HEK293 (cell line): ENCODE data around the gene TINCR.

ENCODE experiments used
- CTCF ChIA-PET: fragments of 350-600 bp; formaldehyde crosslinking; extraction: SDS; loops from one replicate; lab custom pipeline; 2021; ENCODE audit warnings: antibody characterized with exemption; lab: Yijun Ruan, JAX
- POLR2A ChIA-PET: fragments of 300-600 bp; formaldehyde crosslinking; extraction: SDS; loops from one replicate; lab custom pipeline; 2020; ENCODE audit warnings: antibody characterized with exemption, inconsistent platforms; lab: Yijun Ruan, JAX
- H3K27ac ChIP-seq: fragments of 200-500 bp; sonication (Bioruptor generic); 2 replicates; pipeline ENCODE4 v1.5.1; 2014; ENCODE audit warnings: low read depth, low read length, control low read depth, inconsistent platforms; ENCODE audit errors: extremely low read depth
- H3K36me3 ChIP-seq, 2 experiments: fragments of 200-500 bp in 1 of 2; sonication (Bioruptor generic) in 1 of 2; 1 replicate in 1 of 2; 2 replicates in 1 of 2; pipeline ENCODE4 v1.5.1; 2014 to 2017; ENCODE audit warnings: inconsistent platforms in 2 of 2, low read length in 2 of 2; ENCODE audit not compliant: control insufficient read depth in 2 of 2, insufficient read depth in 1 of 2
- H3K4me1 ChIP-seq: fragments of 200-500 bp; sonication (Bioruptor generic); 2 replicates; pipeline ENCODE4 v1.5.1; 2014; ENCODE audit warnings: mild to moderate bottlenecking, low read length, inconsistent platforms; ENCODE audit not compliant: control insufficient read depth, insufficient read depth
- H3K4me3 ChIP-seq: 2 replicates; pipeline ENCODE4 v1.5.1; 2011; ENCODE audit warnings: low read depth, mild to moderate bottlenecking, control low read depth, low read length, moderate library complexity
- H3K9me3 ChIP-seq: fragments of 200-500 bp; sonication (Bioruptor generic); 2 replicates; pipeline ENCODE4 v1.5.1; 2014; ENCODE audit warnings: low read depth, low read length, inconsistent platforms; ENCODE audit not compliant: control insufficient read depth, insufficient read depth
- RBAK ChIP-seq: fragments of 450-650 bp; formaldehyde crosslinking; IDR thresholded peaks from 2 replicates; pipeline ENCODE4 v1.5.1; 2016; ENCODE audit warnings: missing biosample characterization, missing genetic modification characterization
- SETDB1 ChIP-seq: IDR thresholded peaks from one replicate; pipeline ENCODE4 v1.6.1; 2017; ENCODE audit warnings: mild to moderate bottlenecking, low read length, moderate library complexity, mixed read lengths; ENCODE audit not compliant: insufficient read length
- ZFHX2 ChIP-seq: fragments of 450-650 bp; formaldehyde crosslinking; conservative IDR thresholded peaks from 2 replicates; pipeline ENCODE4 v1.5.1; 2016; ENCODE audit warnings: missing biosample characterization, missing genetic modification characterization
- ZNF121 ChIP-seq: fragments of 450-650 bp; formaldehyde crosslinking; IDR thresholded peaks from 2 replicates; pipeline ENCODE4 v1.5.1; 2016; ENCODE audit warnings: missing biosample characterization, missing genetic modification characterization
- ZNF2 ChIP-seq: fragments of 450-650 bp; formaldehyde crosslinking; IDR thresholded peaks from 2 replicates; pipeline ENCODE4 v1.5.1; 2016; ENCODE audit warnings: missing biosample characterization, missing genetic modification characterization
- ZNF350 ChIP-seq: fragments of 450-650 bp; formaldehyde crosslinking; IDR thresholded peaks from 2 replicates; pipeline ENCODE4 v1.5.0; 2017; ENCODE audit warnings: missing biosample characterization, mild to moderate bottlenecking, missing genetic modification characterization
- ZNF366 ChIP-seq: fragments of 450-650 bp; formaldehyde crosslinking; conservative IDR thresholded peaks from 2 replicates; pipeline ENCODE4 v1.5.1; 2016; ENCODE audit warnings: missing biosample characterization, missing genetic modification characterization
- ZNF426 ChIP-seq: fragments of 450-650 bp; formaldehyde crosslinking; IDR thresholded peaks from 2 replicates; pipeline ENCODE4 v1.5.1; 2017; ENCODE audit warnings: missing biosample characterization, missing genetic modification characterization, mild to moderate bottlenecking, inconsistent platforms, moderate library complexity
- ZNF560 ChIP-seq: fragments of 450-650 bp; formaldehyde crosslinking; IDR thresholded peaks from 2 replicates; pipeline ENCODE4 v1.5.1; 2017; ENCODE audit warnings: missing biosample characterization, missing genetic modification characterization, borderline replicate concordance
- ZNF654 ChIP-seq: fragments of 450-650 bp; formaldehyde crosslinking; IDR thresholded peaks from 2 replicates; pipeline ENCODE4 v1.5.1; 2016; ENCODE audit warnings: low read depth, missing biosample characterization, missing genetic modification characterization
- ZNF830 ChIP-seq: fragments of 450-650 bp; IDR thresholded peaks from 2 replicates; pipeline ENCODE4 v1.5.0; 2018; ENCODE audit warnings: missing biosample characterization, missing genetic modification characterization, low read depth, mild to moderate bottlenecking, moderate library complexity
- TF ChIP-seq, protein P1 (sequence below): fragments of 450-650 bp; formaldehyde crosslinking; IDR thresholded peaks from 2 replicates; pipeline ENCODE4 v1.5.1; 2017; ENCODE audit warnings: missing biosample characterization, missing genetic modification characterization
- TF ChIP-seq, protein P2 (sequence below): fragments of 450-650 bp; formaldehyde crosslinking; IDR thresholded peaks from 2 replicates; pipeline ENCODE4 v1.5.1; 2016; ENCODE audit warnings: missing biosample characterization, missing genetic modification characterization

Gene TINCR

DNA sequence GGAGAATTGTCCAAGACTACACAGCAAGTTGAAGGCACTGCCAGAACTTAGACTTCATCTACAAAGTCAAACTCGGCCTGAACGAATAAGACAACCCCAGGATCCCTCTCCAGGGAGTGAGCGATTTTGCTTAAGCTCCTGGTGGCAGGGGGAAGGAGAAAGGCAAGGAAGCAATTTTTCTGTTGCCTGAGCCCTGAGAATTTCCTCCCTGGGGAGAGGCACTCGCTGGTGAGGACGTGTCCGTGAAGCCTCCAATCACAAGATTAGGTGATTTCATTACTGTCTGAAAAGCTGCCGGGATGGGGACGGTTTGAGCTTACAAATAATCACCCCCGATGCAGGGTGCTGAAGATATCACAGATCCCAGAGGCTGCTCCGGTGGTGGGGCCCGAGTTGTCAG lies 45.6 kb downstream of the TINCR start (continued):
- TF ChIP-seq, protein P1, sequence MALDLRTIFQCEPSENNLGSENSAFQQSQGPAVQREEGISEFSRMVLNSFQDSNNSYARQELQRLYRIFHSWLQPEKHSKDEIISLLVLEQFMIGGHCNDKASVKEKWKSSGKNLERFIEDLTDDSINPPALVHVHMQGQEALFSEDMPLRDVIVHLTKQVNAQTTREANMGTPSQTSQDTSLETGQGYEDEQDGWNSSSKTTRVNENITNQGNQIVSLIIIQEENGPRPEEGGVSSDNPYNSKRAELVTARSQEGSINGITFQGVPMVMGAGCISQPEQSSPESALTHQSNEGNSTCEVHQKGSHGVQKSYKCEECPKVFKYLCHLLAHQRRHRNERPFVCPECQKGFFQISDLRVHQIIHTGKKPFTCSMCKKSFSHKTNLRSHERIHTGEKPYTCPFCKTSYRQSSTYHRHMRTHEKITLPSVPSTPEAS (tag by site-specific recombination) = no peak
- TF ChIP-seq ZNF366 (tag by site-specific recombination) (no peak), ZNF830 (tag by site-specific recombination) (no peak), ZNF350 (tag by site-specific recombination) (no peak)

DNA sequence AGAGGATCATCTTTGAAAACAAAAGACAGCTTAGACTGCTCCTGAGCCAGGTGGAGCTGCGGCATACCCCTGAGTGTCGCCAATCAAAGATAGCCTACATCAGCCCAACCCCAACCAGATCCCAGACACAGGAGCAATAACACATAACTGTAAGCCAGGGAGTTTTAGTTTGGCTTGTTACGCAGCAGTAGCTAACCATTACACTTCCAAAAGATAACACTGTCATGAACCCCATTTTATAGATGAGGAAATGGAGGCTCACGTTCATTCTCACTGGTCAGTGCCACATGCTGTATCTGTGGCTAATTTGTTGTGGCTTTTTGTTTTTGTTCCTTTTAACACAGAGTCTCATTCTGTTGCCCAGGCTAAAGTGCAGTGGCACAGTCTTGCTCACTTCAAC lies 47.3 kb downstream of the TINCR start:
- ChIA-PET POLR2A (interaction anchor here (0.6 kb wide), 1 partner anchor 39 kb away, joined by 4 read pairs; no protein-coding TSS in a partner anchor), CTCF (interaction anchor here (1.8 kb wide), 1 partner anchor 15 kb away, joined by 6 read pairs; no protein-coding TSS in a partner anchor)
- TF ChIP-seq ZNF121 (tag by site-specific recombination) (no peak), RBAK (peak; percentile 96)
- TF ChIP-seq, protein P2, sequence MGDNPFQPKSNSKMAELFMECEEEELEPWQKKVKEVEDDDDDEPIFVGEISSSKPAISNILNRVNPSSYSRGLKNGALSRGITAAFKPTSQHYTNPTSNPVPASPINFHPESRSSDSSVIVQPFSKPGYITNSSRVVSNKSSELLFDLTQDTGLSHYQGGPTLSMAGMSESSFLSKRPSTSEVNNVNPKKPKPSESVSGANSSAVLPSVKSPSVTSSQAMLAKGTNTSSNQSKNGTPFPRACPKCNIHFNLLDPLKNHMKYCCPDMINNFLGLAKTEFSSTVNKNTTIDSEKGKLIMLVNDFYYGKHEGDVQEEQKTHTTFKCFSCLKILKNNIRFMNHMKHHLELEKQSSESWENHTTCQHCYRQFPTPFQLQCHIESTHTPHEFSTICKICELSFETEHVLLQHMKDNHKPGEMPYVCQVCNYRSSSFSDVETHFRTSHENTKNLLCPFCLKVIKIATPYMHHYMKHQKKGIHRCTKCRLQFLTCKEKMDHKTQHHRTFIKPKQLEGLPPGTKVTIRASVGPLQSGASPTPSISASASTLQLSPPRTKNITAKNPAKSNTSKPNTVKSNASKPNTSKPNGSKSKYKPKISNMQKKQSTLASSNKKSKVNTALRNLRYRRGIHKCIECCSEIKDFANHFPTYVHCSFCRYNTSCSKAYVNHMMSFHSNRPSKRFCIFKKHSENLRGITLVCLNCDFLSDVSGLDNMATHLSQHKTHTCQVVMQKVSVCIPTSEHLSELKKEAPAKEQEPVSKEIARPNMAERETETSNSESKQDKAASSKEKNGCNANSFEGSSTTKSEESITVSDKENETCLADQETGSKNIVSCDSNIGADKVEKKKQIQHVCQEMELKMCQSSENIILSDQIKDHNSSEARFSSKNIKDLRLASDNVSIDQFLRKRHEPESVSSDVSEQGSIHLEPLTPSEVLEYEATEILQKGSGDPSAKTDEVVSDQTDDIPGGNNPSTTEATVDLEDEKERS (tag by site-specific recombination) = peak; percentile 18; the same call in 1 of the 2 replicates

DNA sequence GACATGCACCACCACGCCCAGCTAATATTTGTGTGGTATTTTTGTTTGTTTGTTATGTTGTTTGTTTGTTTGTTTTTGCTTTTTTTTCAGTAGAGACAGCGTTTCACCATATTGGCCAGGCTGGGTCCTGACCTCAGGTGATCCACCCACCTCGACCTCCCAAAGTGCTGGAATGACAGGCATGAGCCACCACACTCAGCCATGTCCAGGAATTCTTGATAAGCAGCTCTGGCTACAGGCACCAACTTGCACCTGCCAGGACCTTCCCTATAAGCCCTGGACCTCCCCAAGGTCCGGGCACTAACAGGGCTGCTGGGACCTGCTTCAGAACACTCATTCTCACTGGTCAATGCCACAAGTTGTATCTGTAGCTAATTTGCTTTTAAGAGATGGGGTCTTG lies 48.7 kb downstream of the TINCR start:
- Histone ChIP-seq H3K36me3 (no peaks in the 10 kb centered on the region), H3K9me3 (no peaks in the 10 kb centered on the region), H3K4me3 (no peak overlapping the region), H3K4me1 (no peaks in the 10 kb centered on the region), H3K27ac (no peak overlapping the region)
- TF ChIP-seq ZFHX2 (tag by site-specific recombination) = no peak
- no peak for TF ChIP-seq ZNF560 (tag by site-specific recombination)
- ChIA-PET CTCF (no interaction called here), POLR2A (interaction anchor here (0.6 kb wide), 1 partner anchor 87 kb away, joined by 4 read pairs; no protein-coding TSS in a partner anchor)

More for the DNA sequence above, 47.3 kb downstream of the TINCR start:
- Histone ChIP-seq H3K36me3 (no peaks in the 10 kb centered on the region), H3K9me3 (no peaks in the 10 kb centered on the region), H3K4me3 (no peak overlapping the region), H3K4me1 (no peaks in the 10 kb centered on the region), H3K27ac (no peak overlapping the region)

DNA sequence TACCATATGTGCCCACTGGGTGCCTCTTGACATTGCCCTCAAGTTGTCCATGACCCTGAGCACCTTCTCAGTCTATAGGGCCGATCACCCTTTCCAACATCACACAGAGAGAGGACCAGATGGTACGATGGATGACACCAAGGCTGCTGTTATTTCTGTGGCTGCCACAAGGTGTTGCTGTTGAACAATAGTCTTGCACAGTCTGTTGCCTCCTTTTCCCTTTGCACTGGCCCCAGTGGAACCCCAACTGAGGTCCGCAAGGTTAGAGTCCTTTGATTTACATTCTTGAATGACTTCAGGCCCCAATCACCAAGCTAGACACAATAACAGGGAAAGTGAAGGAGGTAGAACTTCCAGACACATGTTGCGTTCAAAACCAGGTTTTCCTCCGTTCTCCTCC lies 52.0 kb downstream of the TINCR start:
- no peaks in the 10 kb centered on the region for H3K4me1 ChIP-seq
- TF ChIP-seq ZNF2 (tag by site-specific recombination) (peak; percentile 100), ZNF654 (peak; percentile 15; the same call in 1 of the 2 replicates), SETDB1 (peak; percentile 67), ZNF426 (no peak)
- TF ChIP-seq, all 188 proteins: peak for 3
- no peak overlapping the region for H3K27ac ChIP-seq
- H3K9me3 ChIP-seq = no peaks in the 10 kb centered on the region
- no peaks in the 10 kb centered on the region for H3K36me3 ChIP-seq
- ChIA-PET CTCF (interaction anchor here (0.6 to 3.3 kb wide), 7 partner anchors 10 to 133 kb away, joined by 3 to 21 read pairs (median 4); no protein-coding TSS in a partner anchor), POLR2A (interaction anchor here (0.6 kb wide), 1 partner anchor 9 kb away, joined by 4 read pairs; no protein-coding TSS in a partner anchor)
- H3K4me3 ChIP-seq = no peak overlapping the region
